ENCODE measurements around the gene RTL1. TPM values are rescaled to one million over a fixed set of nuclear protein-coding genes. Genes with fewer than 3 reads are reported as not detected.

Gene RTL1
- total RNA-seq, 1 experiment from 2014 or later = not detected

GRCh38 chr14:100890061-100890850 is 13.3 kb downstream of the RTL1 start:
- no TSS peak for BruUV-seq (replicated peaks)
- TF ChIP-seq EZH2phosphoT487 (IDR thresholded peaks at IDR 0.05; ENCODE audit: borderline replicate concordance, low read length) = no peak
- TF ChIP-seq, protein P1, sequence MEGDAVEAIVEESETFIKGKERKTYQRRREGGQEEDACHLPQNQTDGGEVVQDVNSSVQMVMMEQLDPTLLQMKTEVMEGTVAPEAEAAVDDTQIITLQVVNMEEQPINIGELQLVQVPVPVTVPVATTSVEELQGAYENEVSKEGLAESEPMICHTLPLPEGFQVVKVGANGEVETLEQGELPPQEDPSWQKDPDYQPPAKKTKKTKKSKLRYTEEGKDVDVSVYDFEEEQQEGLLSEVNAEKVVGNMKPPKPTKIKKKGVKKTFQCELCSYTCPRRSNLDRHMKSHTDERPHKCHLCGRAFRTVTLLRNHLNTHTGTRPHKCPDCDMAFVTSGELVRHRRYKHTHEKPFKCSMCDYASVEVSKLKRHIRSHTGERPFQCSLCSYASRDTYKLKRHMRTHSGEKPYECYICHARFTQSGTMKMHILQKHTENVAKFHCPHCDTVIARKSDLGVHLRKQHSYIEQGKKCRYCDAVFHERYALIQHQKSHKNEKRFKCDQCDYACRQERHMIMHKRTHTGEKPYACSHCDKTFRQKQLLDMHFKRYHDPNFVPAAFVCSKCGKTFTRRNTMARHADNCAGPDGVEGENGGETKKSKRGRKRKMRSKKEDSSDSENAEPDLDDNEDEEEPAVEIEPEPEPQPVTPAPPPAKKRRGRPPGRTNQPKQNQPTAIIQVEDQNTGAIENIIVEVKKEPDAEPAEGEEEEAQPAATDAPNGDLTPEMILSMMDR (conservative IDR thresholded peaks at IDR 0.05; ENCODE audit: low read depth, low read length) = no peak
- no peak for TF ChIP-seq EZH2 (IDR thresholded peaks at IDR 0.05; ENCODE audit: low read length, unreplicated experiment)
- ChIA-PET POLR2A (ENCODE audit: unreplicated experiment) (no interaction called here), CTCF (no interaction called here)
- H3K79me2 ChIP-seq (ENCODE audit: low read length) = no peaks in the 10 kb centered on the region
- H3K27ac ChIP-seq (ENCODE audit: low read length) = no peak overlapping the region
- peaks cover 3% of the 10 kb centered on the region for H3K27me3 ChIP-seq (ENCODE audit: low read length)
- no peak overlapping the region for H3K9ac ChIP-seq (ENCODE audit: low read length)
- no peaks in the 10 kb centered on the region for H3K9me2 ChIP-seq (replicated peaks; ENCODE audit: low read length)
- DNase-seq (no peak), ATAC-seq (no peak)
- H3K4me1 ChIP-seq (ENCODE audit: insufficient read depth, low read length) = no peaks in the 10 kb centered on the region
- no peak overlapping the region for H3K4me3 ChIP-seq (ENCODE audit: low read length)
- H3K9me3 ChIP-seq (ENCODE audit: low read length) = no peaks in the 10 kb centered on the region
- intact Hi-C loops (cut with micrococcal nuclease) = no loop called here
- H3K4me2 ChIP-seq (ENCODE audit: low read length) = no peak overlapping the region
- no peaks in the 10 kb centered on the region for H3F3A ChIP-seq (ENCODE audit: low read length, unreplicated experiment)
- H2AFZ ChIP-seq (ENCODE audit: low read length) = no peak overlapping the region
- no peaks in the 10 kb centered on the region for H3K36me3 ChIP-seq (ENCODE audit: low read depth, low read length)
- H4K20me1 ChIP-seq (ENCODE audit: low read length) = no peaks in the 10 kb centered on the region

DNA sequence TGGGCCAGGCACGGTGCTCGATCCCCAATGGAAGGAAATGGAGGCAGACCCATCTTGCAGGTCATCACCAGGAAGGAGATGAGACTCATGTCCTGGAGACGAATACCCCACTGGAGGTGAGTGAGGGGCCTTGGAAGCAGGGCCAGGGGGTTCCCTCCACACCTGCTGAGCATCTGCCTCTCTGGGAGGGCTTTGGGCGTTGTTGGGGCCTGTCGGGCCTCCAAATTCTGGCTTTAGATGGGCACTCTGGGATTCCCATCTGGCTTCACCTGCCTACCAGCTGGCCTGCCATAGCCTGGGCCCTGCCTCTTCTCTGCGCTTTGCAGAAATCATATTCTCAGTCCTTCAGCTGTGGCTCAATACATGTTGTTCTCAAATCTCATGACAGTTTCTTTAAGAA is 13.9 kb downstream of the RTL1 start:
- ATAC-seq (no peak), DNase-seq (no peak)
- H3F3A ChIP-seq (ENCODE audit: low read length, unreplicated experiment) = no peaks in the 10 kb centered on the region
- H3K9ac ChIP-seq (ENCODE audit: low read length) = no peak overlapping the region
- POLR2A ChIA-PET (ENCODE audit: unreplicated experiment) = no interaction called here
- H3K27me3 ChIP-seq (ENCODE audit: low read length) = peaks cover 2% of the 10 kb centered on the region; the same call in 1 of the 2 replicates
- CTCF ChIA-PET = no interaction called here
- no peak overlapping the region for H2AFZ ChIP-seq (ENCODE audit: low read length)
- no peaks in the 10 kb centered on the region for H3K9me3 ChIP-seq (ENCODE audit: low read length)
- intact Hi-C loops (cut with micrococcal nuclease) = no loop called here
- no peaks in the 10 kb centered on the region for H3K36me3 ChIP-seq (ENCODE audit: low read depth, low read length)
- no TSS peak for BruUV-seq (replicated peaks)
- H3K4me3 ChIP-seq (ENCODE audit: low read length) = no peak overlapping the region
- H3K4me2 ChIP-seq (ENCODE audit: low read length) = no peak overlapping the region
- H3K9me2 ChIP-seq (replicated peaks; ENCODE audit: low read length) = no peaks in the 10 kb centered on the region
- no peaks in the 10 kb centered on the region for H3K79me2 ChIP-seq (ENCODE audit: low read length)
- H3K27ac ChIP-seq (ENCODE audit: low read length) = no peak overlapping the region
- TF ChIP-seq EZH2 (IDR thresholded peaks at IDR 0.05; ENCODE audit: low read length, unreplicated experiment) (no peak), EZH2phosphoT487 (IDR thresholded peaks at IDR 0.05; ENCODE audit: borderline replicate concordance, low read length) (no peak)
- TF ChIP-seq, protein P1 (conservative IDR thresholded peaks at IDR 0.05; ENCODE audit: low read depth, low read length) = no peak
- H4K20me1 ChIP-seq (ENCODE audit: low read length) = no peaks in the 10 kb centered on the region
- H3K4me1 ChIP-seq (ENCODE audit: insufficient read depth, low read length) = no peaks in the 10 kb centered on the region

DNA sequence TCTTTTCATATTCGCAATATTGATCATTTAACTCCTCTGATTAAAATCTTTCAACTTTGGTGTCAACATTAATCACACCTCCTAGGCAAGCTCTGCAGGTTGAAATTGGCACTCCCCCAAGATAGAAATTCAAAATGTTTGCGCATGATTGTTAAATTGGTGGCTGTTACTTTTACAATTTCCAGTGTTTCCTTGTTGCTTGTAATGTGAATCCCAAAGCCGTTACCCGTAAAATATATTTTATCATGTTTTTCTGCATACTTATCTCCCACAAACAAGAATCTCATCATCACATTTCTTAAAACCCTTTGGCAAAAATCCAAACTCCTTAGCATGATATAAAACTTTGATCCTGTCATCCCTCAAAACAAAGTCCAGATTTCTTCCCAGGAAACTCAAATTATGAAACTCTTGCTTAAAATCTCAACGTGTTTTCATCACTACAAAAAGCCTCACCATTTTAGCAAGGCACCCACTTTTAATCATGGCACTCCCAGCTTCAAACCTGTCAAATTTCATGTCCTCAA is 14.7 kb downstream of the RTL1 start:
- H3K27ac ChIP-seq (ENCODE audit: low read length) = no peak overlapping the region

More for the DNA sequence above, 14.7 kb downstream of the RTL1 start:
- DNase-seq (no peak), ATAC-seq (no peak)
- Histone ChIP-seq H3K9me2 (replicated peaks; ENCODE audit: low read length) (no peaks in the 10 kb centered on the region), H3K4me3 (ENCODE audit: low read length) (no peak overlapping the region), H3K4me2 (ENCODE audit: low read length) (no peak overlapping the region), H3K4me1 (ENCODE audit: insufficient read depth, low read length) (no peaks in the 10 kb centered on the region), H3K36me3 (ENCODE audit: low read depth, low read length) (no peaks in the 10 kb centered on the region), H3K79me2 (ENCODE audit: low read length) (no peaks in the 10 kb centered on the region), H3K27me3 (ENCODE audit: low read length) (peaks cover 2% of the 10 kb centered on the region; the same call in 1 of the 2 replicates), H4K20me1 (ENCODE audit: low read length) (no peaks in the 10 kb centered on the region), H3F3A (ENCODE audit: low read length, unreplicated experiment) (no peaks in the 10 kb centered on the region), H3K9ac (ENCODE audit: low read length) (no peak overlapping the region), H3K9me3 (ENCODE audit: low read length) (no peaks in the 10 kb centered on the region), H2AFZ (ENCODE audit: low read length) (no peak overlapping the region)
- no TSS peak for BruUV-seq (replicated peaks)
- ChIA-PET POLR2A (ENCODE audit: unreplicated experiment) (no interaction called here), CTCF (no interaction called here)
- intact Hi-C loops (cut with micrococcal nuclease) = no loop called here
- no peak for TF ChIP-seq EZH2phosphoT487 (IDR thresholded peaks at IDR 0.05; ENCODE audit: borderline replicate concordance, low read length)
- TF ChIP-seq, protein P1 (conservative IDR thresholded peaks at IDR 0.05; ENCODE audit: low read depth, low read length) = no peak
- TF ChIP-seq EZH2 (IDR thresholded peaks at IDR 0.05; ENCODE audit: low read length, unreplicated experiment) = no peak

Data from PC-3 (cell line).